NCI-H128 (cell line): ENCODE measurements around the gene CAPN15.

Experiments
- DNase-seq: peaks from one replicate; lab custom pipeline; 2025; ENCODE audit not compliant: unreplicated experiment; lab: John Stamatoyannopoulos, UW

Gene CAPN15

DNA sequence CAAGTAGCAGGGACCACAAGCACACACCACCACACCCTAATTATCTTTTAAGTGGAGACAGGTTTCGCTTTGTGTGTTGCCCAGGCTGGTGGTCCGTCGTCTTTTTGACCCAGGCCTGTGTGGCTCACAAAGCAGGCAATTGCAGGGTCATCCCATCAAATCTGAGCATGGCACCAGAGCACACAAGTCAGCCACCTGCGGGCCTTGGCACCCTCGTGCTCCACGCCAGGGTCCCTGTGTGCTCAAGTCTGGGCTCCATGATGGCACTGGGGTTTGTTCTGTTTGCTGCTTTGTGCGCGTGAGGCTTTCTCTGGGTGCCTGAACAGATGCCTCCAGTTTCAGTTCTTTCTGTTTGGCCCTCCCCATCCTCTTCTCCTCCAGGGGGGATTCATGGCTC, 2.4 kb upstream of the CAPN15 start:
- no peak for DNase-seq

DNA sequence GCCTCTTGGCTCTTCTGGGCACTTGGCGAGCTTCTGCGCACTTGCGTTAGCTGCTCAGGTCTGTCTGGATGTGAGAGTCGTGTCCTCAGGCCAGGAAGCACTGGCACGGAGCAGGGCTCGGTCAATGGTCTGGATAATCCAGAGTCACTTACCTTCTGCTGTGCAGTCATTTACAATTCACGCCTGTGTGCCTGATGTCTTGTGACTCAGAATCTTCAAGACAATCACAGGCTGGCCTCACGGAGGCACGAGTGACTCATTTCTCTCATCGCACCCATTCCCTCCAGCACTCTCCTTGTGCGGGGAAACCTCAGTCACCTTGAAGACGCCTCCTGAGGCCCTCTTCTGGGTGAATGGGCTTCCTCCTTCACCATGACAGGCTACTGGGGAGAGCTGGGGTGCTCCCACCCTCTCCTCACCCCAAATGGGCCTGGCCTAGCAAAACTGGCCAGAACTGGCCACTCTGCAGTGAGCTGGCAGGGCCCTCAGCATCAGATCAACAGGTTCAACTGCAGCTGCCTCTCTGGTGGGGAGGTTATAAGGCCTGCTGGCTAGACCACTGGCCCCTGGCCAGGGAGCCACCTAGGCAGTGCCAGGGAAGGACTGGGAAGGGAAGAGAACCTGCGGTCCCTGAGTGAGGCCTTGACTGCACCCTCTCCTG, 1.9 kb upstream of the CAPN15 start:
- no peak for DNase-seq

GRCh38 chr16:526181-527014, 1.1 kb upstream of the CAPN15 start:
- DNase-seq = no peak

DNA sequence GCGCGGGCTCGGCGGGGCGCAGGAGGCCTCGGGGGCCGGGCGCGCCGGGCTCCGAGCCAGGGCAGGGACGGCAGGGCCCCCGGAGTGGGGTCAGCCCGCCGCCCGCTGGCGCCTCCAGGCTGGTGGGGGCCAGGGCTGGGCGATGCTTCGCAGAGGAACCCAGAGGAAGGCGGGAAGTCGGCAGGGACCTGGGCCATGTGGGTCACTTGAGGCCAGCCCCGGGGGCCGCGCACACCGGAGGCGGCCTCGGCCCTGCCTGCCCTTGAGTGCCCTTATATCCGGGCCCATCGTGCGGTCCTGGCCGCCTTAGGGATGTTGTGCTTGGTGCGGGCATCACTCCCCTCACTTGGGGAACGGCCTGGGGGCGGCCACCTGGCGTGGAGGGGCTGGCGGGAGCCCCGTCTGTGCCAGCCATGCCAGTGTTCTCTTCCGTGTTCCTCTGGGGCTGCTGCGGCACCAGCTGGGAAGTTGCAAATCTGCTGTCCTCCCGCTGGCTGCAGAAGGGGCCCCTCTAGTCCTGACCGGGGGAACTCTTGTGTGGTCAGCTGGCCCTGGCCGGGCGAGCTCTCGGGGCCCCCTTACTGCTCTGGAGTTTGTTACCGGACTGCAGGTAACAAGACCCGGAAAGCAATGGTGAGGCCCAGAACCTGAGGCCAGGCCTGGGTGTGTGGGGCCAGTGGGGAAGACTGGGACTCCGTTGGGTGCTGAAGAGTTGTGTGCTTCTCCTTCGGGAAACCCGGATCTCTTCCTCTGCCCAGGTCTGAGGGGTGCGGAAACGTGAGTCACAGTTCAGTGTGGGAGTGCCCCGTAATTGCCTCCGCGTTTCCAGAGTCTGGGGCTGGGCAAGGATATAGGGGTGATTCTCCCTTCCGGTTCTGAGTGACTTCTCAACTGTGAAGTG, 849 bp downstream of the CAPN15 start:
- no peak for DNase-seq

DNA sequence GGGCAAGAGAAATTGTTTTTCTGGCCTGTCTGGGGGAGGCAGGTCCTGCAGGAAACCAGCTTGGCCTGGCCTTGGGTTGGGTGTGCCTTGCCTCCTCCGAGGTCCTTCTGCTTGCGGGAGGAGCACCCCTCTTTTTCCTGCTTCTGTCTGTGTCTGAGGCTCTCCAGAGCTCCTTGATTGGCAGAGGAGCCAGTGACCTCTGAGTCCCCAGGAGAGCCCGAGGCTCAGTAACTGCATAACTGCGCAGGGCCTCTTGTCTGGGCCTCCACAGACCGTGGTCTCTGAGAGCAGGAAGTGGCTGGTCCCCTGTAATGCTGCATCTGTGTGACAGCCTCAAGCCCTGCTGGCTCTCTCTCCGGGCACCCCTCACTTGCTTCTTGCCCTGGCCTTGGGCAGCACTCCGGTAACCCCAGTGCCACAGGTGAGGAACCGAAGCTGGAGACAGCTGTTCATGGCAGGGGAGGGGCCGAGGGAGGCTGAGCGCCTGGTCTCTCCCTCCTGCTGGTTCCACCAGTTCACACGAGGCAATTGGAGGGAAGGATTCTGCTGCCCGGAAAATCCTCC, 1.6 kb downstream of the CAPN15 start:
- no peak for DNase-seq

DNA sequence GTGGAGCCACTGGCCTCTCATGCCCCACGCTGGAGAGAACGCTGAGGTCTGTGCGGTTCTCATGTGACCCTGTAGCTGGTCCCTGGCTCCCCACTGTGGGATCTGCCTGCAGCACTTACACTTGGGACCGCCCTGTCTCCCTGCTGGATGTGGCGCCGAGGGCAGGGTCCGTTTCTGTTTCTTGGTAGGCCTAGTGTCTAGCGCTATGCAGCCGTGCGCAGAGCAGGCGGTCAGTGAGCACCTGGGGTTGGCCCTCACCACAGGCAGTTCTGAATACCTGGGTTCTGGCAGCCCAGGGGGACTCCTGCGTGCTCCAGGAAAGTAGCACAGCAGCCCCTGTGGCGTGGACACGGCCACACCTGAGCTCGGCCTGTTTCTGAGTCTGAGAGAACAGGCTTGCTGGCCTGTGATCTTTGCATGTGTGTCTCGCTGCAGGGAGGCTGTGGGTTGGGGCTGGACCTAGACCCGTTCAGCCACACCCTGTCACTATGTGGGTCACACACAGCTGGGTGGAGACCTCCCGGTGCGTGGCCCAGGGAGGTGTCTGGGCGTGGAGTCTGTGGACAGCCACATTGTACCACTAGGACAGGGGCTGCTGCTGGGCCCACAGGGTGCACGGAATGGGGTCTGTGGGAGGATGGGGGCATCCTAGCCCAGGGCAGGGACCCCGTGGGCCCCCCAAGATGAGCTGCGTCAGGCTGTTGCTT, 2.8 kb downstream of the CAPN15 start:
- no peak for DNase-seq

GRCh38 chr16:531494-532125, 4.1 kb downstream of the CAPN15 start:
- no peak for DNase-seq

DNA sequence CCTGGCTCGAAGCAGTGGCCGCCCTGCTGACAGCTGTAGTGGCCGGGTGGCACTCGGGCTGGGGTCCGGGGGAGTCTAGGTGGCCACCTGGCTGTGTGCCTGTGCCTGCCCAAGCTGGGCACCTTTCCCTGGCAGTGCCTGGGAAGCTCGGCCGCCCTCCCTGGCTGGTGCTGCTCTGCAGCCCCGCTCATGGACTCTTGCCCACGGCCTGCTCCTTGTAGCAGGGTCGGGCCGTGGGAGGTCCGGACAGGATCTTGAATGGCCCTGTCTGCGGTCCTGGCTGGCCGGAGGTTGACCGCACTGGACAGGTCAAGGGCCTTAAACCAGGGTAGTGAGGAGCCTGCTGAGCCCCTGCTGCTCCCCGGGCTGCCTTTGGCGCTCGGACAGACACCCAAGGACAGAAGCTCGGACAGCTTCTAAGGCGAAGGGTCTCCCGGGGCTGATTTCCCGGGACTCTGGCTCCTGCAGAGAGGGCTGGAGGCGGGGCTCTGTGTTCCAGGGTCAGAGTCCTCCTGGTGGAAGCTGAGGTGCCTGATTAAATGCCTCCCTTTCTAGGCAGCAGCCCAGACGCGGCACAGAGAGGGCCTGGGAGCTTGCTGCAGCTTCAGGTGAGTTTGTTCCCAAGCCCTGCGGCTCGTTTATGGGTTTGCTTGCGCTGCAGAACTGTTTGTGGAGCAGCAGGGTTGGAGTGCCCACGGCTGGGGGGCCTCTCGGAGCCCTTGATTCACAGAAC, 6.0 kb downstream of the CAPN15 start:
- no peak for DNase-seq

DNA sequence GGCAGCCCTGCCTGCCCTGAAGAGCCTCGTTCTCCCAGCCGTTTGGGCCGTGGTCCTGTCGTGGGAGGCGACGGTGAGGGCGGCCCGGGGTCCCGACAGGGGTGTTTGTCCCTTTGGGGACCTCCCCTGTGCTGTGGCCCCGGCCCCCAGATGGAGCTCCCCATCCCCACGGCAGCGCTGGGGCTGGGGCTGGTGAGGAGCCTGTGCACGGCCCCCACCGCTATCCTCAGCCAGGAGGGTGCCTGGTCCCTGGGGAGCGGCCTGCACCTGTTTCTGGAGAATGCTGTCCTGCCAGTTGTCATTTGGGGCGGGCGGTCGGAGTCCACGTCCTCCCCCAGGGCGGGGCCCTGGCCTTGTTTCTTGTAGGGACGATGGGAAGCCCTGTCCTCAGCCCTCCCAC, 6.6 kb downstream of the CAPN15 start:
- no peak for DNase-seq

GRCh38 chr16:534856-535445, 7.4 kb downstream of the CAPN15 start:
- DNase-seq = no peak

- DNase-seq = no peak
These were observed 8.2 kb downstream of the CAPN15 start for GRCh38 chr16:535446-536405.

GRCh38 chr16:536746-537145, 9.2 kb downstream of the CAPN15 start:
- no peak for DNase-seq

DNA sequence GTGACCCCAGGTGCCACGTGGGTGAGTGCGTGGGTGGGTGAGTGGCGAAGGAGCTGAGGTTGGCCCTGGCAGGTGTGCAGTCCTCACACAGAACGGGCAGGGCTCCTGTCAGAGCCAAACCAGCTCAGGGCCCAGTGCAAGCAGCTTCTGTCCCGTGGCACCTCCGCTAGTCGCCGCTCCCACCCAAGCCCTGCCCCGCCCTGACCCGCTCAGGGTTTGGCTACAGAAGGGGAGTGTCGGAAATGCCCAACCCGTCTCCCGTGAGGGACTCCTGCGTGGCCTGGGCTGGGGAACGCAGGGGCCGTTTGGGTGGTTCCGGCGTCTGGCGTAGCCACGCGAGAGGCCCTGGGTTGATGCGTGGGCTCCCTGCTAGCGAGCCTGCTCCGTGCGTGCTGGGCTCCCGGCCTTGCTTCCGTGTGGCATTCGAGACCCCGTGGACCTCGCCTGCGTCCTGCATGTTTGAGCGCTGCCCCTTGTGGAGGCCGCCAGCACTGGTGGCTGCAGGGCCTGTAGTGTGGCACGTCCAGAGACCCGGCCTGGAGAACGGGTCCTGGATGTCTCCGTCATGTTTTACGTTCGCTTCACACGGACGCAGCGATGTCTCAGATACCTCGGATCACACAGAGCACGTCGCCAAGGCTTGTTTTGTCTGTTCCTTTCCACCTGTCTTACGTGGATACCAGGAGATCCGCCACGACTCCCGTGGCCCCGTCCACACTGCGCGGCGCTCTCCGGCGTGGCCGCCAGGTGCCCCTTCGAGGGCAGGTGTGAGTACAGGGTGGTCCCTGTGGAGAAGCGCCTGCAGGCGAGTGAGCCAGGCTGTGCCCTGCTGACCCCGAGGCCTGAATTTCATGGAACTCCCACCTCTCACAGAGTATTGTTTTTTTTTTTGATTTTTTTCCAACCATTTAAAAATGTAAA, 10.2 kb downstream of the CAPN15 start:
- no peak for DNase-seq

- DNase-seq = no peak
These were observed 12.5 kb downstream of the CAPN15 start for GRCh38 chr16:539901-540530.

DNA sequence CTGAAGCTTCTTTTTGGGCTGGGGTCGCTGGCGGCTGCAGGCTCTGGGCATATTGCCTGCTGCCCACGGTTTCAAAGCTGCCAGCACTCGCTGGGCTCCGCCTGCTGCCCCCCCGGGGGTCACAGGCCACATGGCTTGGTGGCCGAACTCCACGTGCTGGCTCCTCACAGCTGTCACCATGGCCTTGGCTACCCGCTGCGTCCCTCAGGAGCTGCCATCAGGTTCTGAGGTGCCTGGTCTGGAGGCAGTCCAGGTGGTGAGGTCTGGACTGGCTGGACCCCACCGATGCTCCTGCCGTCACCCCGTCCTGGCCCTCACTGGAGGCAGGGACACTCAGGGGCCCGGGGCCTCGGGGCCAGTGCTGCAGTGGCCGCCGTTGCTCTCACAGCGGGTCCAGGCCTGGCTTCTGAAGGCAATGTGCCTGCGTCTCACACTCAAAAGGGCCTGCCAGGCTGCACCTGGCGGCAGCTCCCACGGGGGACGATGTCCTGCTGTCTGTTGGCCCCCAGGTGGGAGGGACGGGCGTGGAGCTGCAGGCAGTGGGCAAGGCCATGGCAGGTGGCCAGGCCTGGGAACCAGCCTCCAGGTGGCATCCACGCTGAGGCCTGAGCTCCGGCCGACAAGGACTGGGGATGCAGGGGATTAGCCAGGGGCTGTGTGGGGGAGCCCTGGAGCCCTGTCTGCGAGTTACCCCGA, 13.3 kb downstream of the CAPN15 start:
- no peak for DNase-seq
